HG03095 (cell line): Measurements from ENCODE around the gene PSMD13.
"Not testable (repeated sequence)": the region's sequence is repeated elsewhere in the genome, so short reads cannot be mapped to it uniquely, and the experiment has no call there.

Source experiments
- ATAC-seq: cut with Tn5 transposase; IDR thresholded peaks from one replicate; pipeline ENCODE4 v1.9.1; 2021; ENCODE audit warnings: moderate library complexity; ENCODE audit not compliant: unreplicated experiment

Gene PSMD13

DNA sequence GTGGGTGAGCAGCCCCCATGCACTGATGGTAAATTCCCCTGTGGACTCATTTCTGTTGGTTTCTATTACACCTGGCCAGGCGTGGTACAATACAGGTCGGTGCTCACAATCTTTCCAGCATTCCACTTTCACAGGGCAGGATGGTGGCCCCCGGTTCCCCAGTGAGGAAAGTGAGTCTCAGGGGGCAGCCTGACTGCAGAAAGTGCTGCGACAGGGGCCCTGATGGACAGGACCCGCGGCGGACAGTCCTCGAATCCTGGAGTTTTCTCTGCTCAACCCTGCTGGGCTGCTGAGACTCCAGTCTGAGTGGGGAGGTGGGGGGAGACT, 49.1 kb downstream of the PSMD13 start:
- no peak for ATAC-seq

DNA sequence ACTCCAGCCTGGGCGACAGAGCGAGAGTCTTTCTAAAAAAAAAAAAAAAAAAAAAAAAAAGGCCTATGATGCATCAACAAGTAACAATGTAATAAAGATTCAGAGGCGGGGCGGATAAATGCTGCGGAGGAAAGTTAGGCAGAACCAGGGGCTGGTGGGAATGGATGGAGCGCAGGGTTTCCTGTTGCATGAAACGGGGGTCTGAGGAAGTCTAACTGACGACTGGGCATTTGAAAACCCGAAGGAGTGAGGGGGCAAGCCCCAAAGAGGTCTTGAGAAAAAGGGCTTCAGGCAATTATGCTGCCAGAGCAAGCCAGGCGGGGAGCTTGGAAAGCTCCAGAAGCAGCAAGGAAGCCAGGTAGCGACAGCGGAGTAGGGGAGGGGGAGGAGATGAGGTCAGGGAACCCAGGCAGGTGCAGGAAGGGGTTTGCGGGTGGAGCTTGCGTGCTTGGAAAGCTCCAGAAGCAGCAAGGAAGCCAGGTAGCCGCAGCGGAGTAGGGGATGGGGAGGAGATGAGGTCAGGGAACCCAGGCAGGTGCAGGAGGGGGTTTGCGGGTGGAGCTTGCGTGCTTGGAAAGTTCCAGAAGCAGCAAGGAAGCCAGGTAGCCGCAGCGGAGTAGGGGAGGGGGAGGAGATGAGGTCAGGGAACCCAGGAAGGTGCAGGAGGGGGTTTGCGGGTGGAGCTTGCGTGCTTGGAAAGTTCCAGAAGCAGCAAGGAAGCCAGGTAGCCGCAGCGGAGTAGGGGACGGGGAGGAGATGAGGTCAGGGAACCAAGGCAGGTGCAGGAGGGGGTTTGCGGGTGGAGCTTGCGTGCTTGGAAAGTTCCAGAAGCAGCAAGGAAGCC, 50.4 kb downstream of the PSMD13 start:
- ATAC-seq, result not testable (repeated sequence)

DNA sequence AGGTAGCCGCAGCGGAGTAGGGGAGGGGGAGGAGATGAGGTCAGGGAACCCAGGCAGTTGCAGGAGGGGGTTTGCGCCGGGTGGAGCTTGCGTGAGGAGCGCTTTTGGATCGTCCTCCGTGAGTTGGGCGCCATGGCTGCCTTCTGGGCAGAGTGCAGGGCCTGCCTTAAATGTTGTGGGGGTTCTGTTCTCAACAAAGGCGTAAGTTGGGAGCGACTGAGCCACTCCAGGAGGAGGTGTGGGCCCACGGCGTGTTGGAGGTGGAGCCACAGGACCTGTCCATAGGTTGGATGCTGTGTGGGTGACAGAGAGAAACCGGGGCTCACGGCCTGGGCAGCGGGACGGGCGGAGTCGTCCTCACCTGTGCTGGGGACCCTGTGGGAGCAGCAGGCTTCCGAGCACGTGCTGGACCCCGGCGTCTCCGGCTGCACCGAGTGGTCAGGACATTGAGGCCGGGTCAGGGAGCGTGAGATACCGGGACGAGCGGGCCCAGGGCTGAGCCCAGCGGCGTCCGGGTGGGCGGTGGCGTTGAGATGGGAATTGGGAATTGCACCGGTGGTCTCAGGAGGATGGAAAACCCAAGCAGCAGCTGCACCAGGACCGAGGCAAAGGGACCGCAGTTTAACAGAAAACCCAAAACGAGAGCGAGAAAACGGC, 51.2 kb downstream of the PSMD13 start:
- no peak for ATAC-seq

DNA sequence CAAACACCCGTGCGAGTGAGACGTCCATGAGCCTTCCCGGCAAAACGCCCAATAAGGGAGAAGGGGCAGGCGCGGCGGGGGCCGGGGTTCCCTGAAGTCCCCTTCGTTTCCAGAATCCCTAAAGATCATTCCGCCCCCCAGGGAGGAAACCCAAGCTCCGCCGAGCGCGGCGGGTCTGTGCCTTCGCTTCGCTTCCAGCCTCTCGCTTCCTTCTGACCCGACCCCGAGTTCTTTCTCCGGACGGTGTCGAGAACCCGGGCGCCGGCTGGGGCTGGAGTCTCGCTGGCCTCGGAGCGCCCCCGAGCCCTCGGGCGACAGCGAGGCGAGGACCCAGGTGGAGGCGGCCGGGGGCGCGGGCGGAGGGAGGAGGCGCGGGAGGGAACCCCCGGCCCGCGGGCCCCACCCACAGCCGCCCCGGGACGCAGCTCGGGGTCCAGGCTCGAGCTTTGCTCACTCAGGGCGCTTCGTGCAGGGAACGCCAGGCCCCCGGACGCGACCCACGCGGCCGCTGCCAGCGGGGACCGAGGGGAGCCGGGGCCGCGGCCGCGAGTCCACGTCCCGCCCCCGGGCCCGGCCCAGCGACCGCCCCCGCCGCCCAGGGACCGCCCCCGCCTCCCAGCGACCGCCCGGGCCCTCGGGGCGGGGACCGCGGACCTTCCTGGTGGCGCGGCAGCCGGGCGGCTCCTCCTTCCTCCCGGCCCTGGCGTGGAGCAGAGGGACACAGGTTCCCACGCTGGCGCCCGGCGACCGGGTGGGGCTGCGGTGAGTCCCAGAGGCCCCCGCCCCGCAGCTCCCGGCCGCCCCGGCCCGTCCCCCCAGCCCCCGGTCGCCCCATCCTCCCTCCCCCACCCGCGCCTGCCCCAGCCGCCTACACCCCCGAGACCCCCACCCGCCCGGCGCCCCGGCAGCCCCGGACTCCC, 52.0 kb downstream of the PSMD13 start, which contains the start of gene PGGHG:
PGGHG (plus strand) TSS at position 649 of the 920 bp plus-strand sequence. CDS start 691 bp downstream, outside the sequence.
- ATAC-seq, result no peak

DNA sequence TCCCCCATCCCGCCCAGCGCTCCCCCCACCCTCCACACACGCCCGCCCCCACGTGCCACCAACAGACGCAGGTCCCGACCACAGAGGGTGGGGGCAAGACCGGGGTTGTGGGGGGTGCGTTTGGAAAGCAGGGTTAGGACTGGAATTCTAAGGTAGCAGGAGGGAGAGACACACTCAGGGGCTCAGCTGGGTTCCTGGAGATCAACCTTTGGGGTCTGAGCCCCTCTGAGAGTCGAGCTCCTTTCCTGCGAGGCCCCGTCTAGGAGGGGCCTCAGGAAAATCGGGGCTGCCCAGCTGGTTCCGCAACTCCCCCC, 52.6 kb downstream of the PSMD13 start:
- no peak for ATAC-seq

DNA sequence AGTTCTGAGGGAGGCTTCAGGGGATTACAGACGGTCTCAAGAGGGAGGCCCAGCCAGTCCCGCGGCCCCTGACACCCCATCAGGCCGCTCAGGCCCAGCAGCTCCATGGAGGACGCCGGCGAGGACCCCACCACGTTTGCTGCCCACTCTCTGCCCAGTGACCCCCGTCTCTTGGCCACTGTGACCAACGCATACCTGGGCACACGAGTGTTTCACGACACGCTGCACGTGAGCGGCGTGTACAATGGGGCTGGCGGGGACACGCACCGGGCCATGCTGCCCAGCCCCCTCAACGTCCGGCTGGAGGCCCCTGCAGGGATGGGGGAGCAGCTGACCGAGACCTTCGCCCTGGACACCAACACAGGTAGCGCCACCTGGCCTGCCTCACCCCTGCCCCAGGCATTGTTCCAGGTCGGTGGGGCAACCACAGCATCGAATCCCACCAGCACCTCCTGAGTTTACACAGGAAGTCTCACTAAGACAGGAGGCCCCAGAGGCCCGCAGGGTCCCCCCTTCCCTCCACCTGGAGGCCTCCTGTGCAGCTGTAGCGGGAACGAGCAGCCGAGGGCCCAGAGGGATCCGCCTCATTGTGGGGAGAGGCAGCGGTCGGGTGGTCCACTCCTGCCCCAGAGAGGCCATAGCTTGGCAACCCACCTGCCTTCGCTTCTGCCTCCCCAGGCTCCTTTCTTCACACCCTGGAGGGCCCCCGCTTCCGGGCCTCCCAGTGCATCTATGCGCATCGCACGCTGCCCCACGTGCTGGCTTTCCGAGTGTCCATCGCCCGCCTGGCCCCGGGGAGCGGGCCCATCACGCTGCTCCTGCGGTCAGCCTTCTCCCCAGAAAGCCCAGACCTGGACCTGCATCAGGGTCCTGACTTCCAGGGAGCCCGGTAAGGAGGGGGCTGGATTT, 53.2 kb downstream of the PSMD13 start:
- no peak for ATAC-seq

DNA sequence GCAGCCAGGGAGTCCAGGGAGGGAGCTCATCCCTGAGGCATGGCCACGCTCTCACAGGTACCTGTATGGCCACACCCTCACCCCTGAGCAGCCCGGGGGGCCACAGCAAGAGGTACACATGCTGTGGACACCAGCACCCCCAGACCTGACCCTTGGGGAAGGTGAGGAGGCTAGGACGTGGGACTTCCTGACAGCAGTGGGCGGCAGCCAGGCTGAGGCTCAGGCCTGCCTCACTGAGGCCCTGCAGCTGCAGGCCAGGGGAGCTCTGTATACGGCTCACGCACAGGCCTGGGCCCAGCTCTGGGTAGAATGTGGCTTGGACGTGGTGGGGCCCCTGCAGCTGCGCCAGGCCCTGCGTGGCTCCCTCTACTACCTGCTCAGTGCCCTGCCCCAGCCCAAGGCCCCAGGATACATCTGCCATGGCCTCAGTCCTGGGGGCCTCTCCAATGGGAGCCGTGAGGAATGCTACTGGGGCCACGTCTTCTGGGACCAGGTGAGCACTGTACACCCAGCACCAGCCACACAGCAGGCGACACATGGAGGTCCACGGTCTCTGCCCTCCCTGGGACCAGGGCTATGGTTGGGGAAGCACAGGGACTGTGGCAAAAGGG, 54.0 kb downstream of the PSMD13 start:
- no peak for ATAC-seq

DNA sequence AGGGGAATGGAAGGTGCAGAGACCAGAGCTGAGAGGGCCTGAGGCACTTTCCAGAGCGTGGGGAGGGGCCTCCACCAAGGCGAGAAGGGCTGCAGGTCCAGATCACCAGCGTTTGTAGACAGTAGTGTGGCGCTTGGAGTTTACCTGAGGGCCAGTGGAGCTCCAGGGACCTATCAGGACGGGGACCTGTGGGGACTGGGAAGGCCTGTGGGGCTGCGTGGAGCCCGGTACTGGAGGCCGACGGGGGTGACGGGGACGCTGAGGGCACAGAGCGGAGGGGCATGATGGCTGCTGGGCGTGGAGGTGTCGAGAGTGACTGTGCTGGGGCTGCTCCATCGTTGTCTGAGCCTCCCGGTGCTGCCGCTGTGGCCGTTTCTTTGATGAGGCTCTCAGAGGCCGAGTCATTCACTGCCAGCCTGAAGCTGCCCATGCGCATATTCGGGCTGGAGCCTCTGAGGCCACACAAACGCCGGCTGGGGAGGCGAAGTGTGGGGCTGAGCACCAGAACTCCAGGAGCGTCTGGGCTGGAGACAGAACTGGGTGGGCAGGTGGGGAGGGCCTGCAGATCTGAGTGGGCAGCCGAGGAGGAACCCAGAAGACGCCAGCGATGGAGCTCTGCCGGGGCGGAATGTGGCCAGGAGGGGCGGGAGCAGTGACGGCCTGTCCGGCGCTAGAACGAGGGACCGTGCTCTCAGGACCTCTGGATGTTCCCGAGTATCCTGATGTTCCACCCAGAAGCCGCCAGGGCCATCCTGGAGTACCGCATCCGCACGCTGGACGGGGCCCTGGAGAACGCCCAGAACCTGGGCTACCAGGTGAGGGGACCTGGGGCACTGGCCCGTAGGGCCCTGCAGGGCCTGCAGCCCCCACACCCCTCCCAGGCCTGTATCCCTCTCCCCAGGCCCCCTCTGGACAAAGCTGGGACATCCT, 54.8 kb downstream of the PSMD13 start:
- ATAC-seq, result no peak

DNA sequence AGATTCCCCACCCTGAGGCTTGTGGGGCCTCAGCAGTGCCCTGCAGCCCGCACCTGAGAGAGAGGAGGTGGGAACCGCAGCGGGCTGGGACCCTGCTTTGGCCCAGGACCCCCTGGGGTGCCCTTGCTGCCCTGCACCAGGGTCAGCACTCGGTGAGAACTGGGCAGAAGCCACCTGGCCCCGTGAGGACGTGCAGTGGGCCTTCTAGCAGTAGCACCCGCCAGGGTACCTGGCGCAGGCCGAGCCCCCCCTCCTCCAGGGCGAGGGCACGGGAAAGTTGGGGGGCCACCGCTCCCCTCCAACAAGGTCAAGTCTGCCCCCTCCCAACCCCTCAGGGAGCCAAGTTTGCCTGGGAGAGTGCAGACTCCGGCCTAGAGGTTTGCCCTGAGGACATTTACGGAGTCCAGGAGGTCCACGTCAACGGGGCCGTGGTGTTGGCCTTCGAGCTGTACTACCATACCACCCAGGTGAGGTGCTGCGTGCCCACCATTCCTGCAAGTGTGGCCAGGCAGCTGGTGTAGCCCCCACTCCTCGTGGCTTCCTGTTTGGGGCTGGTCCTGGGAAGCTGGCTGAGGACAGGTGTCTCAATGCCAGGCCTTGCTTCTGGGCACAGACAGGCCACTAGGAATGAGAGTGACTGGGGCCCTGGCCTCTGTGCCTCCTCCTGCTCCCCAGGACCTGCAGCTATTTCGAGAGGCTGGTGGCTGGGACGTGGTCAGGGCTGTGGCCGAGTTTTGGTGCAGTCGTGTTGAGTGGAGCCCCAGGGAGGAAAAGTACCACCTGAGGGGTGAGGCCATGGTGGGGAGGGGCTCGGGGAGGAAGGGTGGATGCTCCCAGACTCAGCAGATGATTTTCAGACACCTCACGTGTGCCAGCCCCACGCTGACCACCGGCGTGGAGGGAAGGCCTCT, 55.7 kb downstream of the PSMD13 start:
- ATAC-seq, result no peak

DNA sequence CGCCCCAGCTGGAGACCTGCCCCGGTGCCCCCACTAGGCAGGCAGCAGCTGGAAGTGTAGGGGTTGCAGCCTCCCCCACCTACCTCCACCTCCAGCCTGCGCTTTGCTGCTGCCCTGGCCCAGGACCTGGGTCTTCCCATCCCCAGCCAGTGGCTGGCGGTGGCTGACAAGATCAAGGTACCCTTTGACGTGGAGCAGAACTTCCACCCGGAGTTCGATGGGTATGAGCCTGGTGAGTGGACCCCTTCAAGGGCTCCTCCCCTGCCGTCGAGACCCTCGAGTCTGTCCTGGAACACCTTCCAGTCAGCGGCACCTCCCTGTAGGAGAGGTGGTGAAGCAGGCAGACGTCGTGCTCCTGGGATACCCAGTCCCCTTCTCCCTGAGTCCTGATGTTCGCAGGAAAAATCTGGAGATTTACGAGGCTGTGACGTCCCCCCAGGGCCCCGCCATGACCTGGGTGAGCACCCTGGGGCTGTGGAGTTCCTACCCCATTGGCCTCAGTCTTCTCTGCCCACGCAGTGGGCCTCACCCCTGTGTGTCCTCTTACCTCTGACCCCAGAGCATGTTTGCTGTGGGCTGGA, 56.6 kb downstream of the PSMD13 start:
- ATAC-seq, result no peak

DNA sequence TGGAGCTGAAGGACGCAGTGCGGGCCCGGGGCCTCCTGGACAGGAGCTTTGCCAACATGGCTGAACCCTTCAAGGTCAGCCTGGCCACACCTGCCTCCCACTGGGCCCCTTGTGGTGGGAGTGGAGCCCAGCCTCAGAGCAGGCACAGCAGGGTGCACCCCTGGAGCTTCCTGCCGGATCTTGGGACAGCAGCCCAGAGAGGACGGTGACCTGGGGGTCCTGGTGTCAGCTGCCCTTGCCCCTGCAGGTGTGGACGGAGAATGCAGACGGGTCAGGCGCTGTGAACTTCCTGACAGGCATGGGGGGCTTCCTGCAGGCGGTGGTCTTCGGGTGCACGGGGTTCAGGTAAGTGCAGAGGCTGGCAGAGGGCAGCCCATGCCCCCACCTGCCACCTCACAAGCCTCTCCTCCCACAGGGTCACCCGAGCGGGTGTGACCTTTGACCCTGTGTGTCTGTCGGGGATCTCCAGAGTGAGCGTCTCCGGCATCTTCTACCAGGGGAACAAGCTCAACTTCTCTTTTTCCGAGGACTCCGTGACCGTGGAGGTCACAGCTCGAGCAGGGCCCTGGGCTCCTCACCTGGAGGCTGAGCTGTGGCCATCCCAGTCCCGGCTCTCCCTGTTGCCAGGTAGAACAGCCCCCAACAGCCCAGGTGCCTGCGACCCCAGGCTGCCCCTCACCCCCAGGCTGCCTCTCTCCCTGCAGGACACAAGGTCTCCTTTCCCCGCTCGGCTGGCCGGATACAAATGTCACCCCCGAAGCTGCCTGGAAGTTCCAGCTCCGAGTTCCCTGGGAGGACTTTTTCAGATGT, 57.3 kb downstream of the PSMD13 start:
- no peak for ATAC-seq

DNA sequence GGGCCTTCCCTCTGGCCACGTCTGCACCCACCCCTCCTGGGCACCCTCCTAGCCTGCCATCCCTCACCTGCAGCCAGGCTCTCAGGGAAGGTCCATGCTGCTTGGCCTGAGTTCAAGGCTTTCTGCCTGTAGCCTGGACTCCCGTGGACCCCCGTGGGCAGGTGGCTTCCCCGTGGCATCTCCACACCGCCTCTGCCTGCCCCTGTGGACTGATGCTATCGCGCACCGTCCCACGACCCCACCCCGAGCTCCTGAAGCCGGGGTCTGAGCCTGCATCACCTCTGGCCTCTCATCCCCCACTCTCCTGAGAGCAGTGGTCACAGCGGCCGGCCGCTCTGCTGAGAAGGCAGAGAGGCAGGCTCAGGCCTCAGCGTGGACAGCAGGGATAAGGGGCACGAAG, 58.0 kb downstream of the PSMD13 start:
- no peak for ATAC-seq

DNA sequence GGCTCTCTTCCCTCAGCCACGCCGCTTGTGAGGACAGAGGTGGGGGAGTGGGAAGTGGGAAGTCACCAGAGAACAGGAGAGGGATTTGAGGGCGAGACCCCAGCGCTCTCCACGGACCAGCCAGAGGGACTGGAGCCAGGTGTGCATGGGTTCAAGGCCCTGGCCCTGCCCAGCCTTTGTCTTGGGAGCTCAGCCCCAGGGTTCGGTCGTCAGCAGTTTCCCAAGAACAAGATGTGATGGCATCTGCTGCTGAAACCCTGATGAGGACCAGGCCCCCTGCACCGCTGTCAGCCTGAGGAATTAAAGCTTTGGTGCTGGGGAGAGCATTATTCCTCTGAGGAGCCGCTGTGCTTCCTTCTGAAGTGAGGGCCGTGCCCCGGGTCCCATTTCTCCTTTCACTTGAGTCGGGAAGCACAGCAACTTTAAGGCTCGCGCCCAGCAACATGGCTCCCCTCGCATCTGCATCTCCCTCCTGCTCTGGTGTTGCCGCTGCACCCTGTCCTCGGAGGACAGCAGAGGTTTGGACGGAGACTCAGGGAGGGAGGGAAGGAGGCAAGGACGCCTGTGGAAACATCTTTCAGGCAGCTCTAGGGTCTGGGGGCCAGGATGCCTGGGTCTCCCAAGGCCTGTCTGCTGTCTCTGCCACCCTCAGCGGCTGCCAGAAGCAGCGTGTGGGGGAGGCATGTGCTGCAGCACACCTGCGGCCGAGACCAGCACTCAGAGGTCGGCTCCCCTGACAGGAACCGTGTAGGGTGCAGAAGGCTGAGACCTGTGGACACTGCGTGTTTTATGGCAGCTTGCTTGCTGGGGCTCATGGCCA, 58.8 kb downstream of the PSMD13 start:
- no peak for ATAC-seq

DNA sequence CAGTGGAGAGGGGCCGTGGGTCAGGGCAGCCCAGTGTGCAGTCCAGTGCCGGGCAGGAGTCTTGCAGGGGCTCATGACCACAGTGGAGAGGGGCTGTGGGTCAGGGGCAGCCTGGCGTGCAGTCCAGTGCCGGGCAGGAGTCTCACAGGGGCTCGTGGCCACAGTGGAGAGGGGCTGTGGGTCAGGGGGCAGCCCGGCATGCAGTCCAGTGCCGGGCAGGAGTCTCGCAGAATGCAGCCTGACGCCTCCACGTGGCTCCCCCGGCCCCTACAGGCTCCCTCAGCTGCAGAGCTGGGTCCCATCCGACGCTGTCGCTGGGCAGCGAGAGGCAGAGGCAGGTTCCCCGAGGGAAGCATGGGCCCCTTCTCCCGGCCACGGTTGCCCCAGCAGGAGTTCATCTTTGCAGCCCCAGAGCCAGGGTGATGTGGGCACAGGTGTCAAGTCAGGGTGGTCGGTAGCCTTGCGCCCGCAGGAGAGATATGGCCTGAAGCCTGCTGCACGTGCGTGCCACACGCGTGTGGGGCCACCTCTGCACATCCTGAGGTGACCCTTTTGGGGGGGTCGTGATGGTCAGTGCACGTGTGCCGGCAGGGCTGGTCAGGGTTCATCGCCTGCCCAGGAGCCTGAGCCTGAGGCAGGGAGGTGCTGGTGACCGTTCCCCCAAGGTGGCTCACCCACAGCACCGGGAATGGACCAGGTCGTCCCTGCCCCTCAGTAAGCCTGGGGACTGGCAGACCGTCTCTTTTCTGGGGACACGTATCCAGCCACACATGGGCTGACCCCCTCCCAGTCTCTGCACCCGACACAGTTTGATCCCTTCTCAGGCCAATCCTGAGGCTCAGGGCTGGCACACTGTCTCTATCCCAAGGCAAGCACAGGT, 59.6 kb downstream of the PSMD13 start:
- ATAC-seq, result no peak

DNA sequence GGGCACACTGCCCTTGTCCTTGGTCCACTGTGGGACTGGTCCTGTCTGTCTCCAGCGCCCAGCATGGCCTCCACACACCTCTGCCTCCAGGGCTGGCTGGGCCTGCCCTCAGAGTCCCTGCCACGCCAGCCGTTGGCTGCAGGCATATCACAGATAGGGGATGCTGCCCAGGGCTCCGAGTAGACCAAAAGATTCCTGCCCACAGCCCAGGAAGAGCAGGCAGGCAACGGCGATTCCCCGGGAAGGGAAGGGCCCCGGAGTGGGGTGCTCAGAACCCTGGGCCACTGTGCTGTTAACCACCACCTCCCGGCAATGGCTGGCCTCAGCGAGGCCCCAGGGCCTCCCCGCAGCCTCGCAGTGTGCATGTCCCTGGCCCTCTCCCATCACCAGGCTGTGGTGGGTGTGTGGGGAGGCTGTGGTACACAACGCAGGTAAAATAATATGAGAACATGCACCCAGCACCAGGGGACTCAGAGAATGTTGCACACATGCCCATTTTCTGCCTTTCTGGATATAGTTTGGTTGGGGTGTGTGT, 60.3 kb downstream of the PSMD13 start:
- no peak for ATAC-seq
